ENCODE data around the gene MID2.
A peak's percentile ranks its signal among the peaks of the same experiment; 100 is the strongest.
"Not testable (repeated sequence)": the region's sequence is repeated elsewhere in the genome, so short reads cannot be mapped to it uniquely, and the experiment has no call there.

MID2 gene

DNA sequence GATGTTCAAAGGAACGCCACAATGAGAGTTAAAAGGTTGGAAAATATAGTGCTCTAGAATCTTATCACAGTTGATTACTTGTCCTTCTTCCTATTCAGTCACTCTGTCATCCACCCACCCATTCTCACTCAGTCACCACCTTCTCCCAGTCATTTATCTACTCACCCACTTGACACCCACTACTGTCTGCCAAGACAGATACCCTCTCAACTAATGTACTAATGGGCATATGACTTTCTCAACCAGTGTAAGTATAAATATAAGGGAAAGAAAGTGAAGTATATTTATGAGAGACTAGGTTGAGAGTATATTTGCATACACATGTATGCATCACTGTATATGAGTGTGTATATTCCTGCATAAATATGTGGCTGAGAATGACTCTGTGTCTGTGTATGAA, 20.0 kb downstream of the MID2 start:
- DNase-seq: no peak

- no peak for DNase-seq
Observed at GRCh38 chrX:107848591-107848990, 22.9 kb downstream of the MID2 start.

- peak; percentile 3 for DNase-seq
Observed at GRCh38 chrX:107849747-107850421, 24.2 kb downstream of the MID2 start.

DNA sequence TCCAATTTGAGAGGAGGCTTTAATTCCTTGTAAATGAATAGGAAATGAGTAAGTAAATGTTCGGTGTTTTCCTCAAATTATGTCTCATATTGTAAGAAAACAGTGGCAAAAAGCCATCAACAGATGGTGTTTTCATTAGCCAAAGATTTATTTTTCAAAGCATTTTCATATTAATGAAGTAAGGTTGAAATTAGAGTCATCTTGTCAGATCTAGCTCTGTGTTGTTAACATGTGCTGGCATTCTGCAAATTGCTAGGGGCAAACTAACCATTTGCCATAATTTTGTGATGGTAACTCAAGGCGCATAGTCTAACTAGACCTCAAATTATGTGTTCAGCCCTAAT, 24.7 kb downstream of the MID2 start:
- DNase-seq: no peak

DNA sequence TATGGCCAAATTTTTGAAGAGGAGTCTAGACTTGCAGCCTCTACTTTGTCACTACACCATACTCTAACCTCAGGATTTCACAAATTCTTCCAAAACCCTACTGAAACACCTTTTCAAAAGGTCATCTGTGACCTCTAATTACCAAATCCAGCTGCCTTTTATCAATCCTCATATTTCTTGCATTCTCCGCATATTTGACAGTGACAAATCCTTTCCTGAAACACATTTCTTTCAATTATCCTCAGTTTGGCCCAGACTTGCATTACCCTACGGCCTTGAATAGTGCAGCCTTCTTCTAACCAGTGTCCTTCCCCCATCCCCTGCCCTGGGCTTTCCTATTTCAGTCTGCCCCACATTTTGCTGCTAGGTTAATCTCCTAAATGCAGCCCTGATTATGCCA, 25.5 kb downstream of the MID2 start:
- DNase-seq: peak; percentile 38

GRCh38 chrX:107851665-107852064, 26.0 kb downstream of the MID2 start:
- not testable (repeated sequence) for DNase-seq

GRCh38 chrX:107856289-107856688, 30.6 kb downstream of the MID2 start:
- DNase-seq: no peak

- not testable (repeated sequence) for DNase-seq
Observed at GRCh38 chrX:107857041-107857440, 31.4 kb downstream of the MID2 start.

DNA sequence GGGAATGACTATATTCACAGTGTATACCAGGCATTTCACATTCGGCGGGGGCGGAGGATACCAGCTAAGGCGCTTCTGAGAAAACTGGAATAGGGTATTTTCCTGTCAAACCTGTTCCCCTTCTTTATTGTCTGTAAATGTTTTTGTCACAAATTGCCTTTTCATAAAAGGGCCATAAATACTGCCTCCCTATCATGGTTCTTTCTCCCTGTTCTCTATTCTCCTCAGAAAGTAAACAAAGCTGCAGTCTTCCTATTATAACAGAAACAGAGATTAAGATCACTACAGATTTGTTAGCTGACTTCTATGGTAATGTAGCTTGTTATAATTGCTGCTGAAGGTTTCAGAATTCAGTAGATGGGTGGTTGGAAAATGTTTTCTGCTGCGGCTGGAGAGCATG, 32.2 kb downstream of the MID2 start:
- no peak for DNase-seq

DNA sequence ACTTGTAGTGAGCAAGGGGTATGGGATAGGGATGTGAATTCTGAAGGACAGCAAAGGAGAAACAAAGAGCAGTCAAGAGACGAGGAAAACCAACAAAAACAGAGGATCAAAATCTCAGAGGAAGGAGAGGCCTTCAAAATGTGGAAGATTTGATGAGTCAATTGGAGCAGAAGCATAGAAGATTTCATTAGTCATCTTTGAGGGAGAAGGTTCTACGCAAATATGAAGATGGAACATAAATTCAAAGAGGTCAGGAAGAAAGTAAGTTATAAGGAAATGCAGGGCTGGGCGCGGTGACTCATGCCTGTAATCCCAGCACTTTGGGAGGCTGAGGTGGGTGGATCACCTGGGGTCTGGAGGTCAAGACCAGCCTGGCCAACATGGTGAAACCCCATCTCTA, 35.4 kb downstream of the MID2 start:
- no peak for DNase-seq

DNA sequence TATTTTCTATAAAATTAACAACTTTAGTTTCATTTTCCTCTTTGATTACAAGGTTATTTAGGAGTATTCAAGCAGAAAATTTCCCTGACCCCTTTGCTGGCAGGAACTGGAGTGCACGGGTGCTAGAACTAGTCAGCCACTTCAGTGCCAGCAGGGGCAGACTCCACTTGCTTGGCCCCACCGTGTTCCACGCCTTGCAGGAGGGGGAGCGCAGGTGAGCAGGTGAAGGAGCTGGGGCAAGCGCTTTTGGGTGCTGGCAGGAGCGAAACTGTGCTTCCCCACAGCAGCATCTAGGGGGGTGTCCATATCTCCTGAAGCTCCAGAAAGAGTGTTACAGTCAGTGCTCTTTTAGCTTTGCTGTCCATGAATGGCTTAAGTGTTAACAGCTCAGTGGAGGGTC, 45.5 kb downstream of the MID2 start:
- no peak for DNase-seq

GRCh38 chrX:107878106-107878505, 52.4 kb downstream of the MID2 start:
- no peak for DNase-seq

DNA sequence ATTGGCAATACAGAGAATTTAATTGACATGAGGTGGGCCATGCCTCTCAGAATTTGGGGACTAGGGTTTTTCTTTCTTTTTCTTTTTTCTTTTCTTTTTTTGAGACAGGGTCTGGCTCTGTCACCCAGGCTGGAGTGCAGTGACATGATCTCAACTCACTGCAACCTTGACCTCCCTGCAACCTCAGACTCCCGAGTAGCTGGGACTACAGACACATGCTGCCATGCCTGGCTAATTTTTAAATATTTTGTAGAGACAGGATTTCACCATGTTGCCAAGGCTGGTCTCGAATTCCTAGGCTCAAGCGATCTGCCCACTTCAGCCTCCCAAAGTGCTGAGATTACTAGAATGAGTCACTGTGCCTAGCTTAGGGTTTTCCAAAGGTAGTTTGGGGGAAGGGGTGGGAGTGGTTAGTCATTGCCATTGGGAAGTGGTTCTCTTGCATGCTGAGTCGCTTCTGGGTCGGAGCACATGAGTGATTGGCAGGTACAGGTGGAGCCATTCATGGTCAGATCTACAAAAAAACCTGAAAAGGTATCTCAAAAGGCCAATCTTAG, 54.5 kb downstream of the MID2 start:
- no peak for DNase-seq

- peak; percentile 26 for DNase-seq
Observed at GRCh38 chrX:107894038-107894437, 68.4 kb downstream of the MID2 start.

DNA sequence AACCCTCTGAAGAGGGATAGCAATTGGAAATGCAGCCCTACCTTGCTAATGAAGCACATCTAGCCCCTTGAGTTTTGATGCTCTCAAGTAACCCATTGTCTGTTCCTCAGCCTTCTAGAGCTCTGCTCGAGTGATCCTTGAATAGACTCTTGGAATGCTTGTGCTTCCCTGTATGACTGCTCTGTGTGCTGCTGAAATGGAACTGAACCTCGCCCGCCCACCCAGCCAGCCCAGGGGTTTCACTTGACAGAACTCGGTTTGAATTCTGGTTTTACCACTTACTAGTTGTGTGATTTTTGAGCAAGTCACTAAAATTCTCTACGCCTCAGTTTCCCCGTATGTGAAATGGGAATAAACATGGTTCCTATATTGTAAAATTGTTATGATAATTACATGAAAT, 77.1 kb downstream of the MID2 start:
- DNase-seq: no peak

DNA sequence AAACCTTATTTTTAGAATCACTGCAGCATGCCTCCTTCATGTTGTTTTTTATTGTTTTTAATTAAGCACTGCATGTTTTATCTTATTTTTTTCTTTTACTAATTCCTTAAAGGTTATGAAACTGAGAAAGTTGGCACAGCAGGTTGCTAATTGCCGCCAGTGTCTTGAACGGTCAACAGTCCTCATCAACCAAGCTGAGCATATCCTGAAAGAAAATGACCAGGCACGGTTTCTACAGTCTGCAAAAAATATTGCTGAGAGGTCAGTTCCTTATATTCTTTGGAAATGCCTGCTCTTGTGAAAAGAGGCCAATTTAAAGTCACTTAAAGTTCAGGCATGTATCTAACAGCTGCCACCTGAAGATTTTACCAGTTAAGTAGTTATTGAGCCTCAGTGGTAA, 79.7 kb downstream of the MID2 start:
- DNase-seq: no peak

- DNase-seq: no peak
Observed at GRCh38 chrX:107924136-107924746, 98.6 kb downstream of the MID2 start.

- no peak for DNase-seq
Observed at GRCh38 chrX:107934262-107934661, 108.6 kb downstream of the MID2 start.

DNA sequence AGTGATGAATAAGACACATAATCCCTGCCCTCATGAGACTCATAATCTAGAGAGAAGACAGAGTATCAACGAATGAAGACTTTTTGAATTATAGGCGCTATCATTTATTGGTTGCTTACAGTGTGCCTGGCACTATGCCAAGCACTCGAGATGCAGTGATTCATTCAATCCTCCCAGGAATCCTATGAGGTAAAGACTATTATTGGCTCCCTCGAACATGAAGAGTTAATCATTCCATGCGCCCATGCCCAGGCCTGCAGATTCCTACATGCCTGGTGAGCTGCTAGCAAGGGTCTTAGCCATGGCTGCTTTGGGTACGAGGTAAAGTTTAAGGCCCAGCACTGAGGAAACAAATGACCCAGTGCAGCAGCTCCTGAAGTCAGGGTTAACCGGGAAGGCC, 109.5 kb downstream of the MID2 start:
- peak; percentile 25 for DNase-seq

GRCh38 chrX:107935664-107936433, 110.2 kb downstream of the MID2 start:
- DNase-seq: no peak

GRCh38 chrX:107936434-107936730, 110.7 kb downstream of the MID2 start:
- no peak for DNase-seq

GRCh38 chrX:107940095-107940494, 114.4 kb downstream of the MID2 start:
- no peak for DNase-seq

DNA sequence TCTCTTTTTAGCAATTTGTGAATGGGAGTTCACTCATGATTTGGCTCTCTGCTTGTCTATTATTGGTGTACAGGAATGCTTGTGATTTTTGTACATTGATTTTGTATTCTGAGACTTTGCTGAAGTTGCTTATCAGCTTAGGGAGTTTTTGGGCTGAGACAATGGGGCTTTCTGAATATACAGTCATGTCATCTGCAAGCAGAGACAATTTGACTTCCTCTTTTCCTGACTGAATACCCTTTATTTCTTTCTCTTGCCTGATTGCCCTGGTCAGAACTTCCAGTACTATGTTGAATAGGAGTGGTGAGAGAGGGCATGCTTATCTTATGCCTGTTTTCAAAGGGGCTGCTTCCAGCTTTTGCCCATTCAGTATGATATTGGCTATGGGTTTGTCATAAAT, 129.7 kb downstream of the MID2 start:
- DNase-seq: not testable (repeated sequence)

GRCh38 chrX:107968623-107969022, 143.0 kb downstream of the MID2 start:
- DNase-seq: no peak

All from fibroblast of skin of abdomen (primary cell).